K562 (cell line): ENCODE data around the gene EXOC3. TPM values are rescaled to one million over a fixed set of nuclear protein-coding genes. Genes with fewer than 3 reads are reported as not detected.
A peak's percentile ranks its signal among the peaks of the same experiment; 100 is the strongest.

Source experiments
- BRCA1 ChIP-seq, 2 experiments: fragments of 450-650 bp in 1 of 2; sonication (generic) in 1 of 2; formaldehyde crosslinking in 1 of 2; IDR thresholded peaks; 2 replicates each; pipeline versions ENCODE4 v1.5.0 to v1.6.1; 2017 to 2020; ENCODE audit warnings: mild to moderate bottlenecking in 1 of 2, missing genetic modification reagents in 1 of 2
- MAZ ChIP-seq, 2 experiments: fragments of 450-650 bp in 1 of 2; sonication (generic) in 1 of 2; formaldehyde crosslinking; IDR thresholded peaks in 1 of 2; conservative IDR thresholded peaks in 1 of 2; 2 replicates each; pipeline versions ENCODE4 v1.4.0 to v1.5.0; 2020; ENCODE audit warnings: mild to moderate bottlenecking in 1 of 2, missing genetic modification reagents in 1 of 2
- PTBP1 ChIP-seq: fragments of 200-400 bp; formaldehyde crosslinking; IDR thresholded peaks from 2 replicates; pipeline ENCODE4 v1.6.1; 2017; ENCODE audit warnings: low read depth, low read length
- SAFB2 ChIP-seq: fragments of 200-400 bp; formaldehyde crosslinking; IDR thresholded peaks from 2 replicates; pipeline ENCODE4 v1.6.1; 2018; ENCODE audit warnings: borderline replicate concordance, low read length, low read depth, moderate library complexity; ENCODE audit not compliant: severe bottlenecking
- SMAD1 ChIP-seq: fragments of 150-350 bp; IDR thresholded peaks from 2 replicates; pipeline ENCODE4 v1.6.1; 2014; ENCODE audit warnings: low read length, low read depth; ENCODE audit not compliant: partially characterized antibody
- UBTF ChIP-seq, 2 experiments: IDR thresholded peaks; 2 replicates each; pipeline ENCODE4 v1.6.1; 2012; ENCODE audit warnings: improper control_type of control experiment in 2 of 2, low read depth in 2 of 2, low read length in 2 of 2, borderline replicate concordance in 1 of 2
- ZNF174 ChIP-seq: fragments of 250-450 bp; sonication (Bioruptor Pico); IDR thresholded peaks from 2 replicates; pipeline ENCODE4 v1.4.0; 2020; ENCODE audit warnings: mild to moderate bottlenecking
- ZNF583 ChIP-seq: fragments of 250-450 bp; sonication (Bioruptor Pico); IDR thresholded peaks from 2 replicates; pipeline ENCODE4 v1.4.0; 2020
- ZNF696 ChIP-seq: fragments of 250-450 bp; sonication (Bioruptor Pico); conservative IDR thresholded peaks from 2 replicates; pipeline ENCODE4 v1.4.0; 2020; ENCODE audit warnings: mild to moderate bottlenecking, moderate library complexity
- ZNF79 ChIP-seq: fragments of 250-450 bp; sonication (Bioruptor Pico); IDR thresholded peaks from 2 replicates; pipeline ENCODE4 v1.4.0; 2020; ENCODE audit warnings: low read depth, mild to moderate bottlenecking, moderate library complexity
- polyA plus RNA-seq, 8 experiments: library from polyadenylated mRNA; depleted of rRNA in 4 of 8; stranded (reverse) in 5 of 8; unstranded in 3 of 8; fragments of >200 nt; fragmentation: Nextera tagmentation in 2 of 8; fragmentation: Illumina TruSeq in 1 of 8; extraction: Ambion mirVana in 2 of 8; extraction: Trizol in 1 of 8; gene quantifications; 2 replicates each; pipeline versions ENCODE4 v1.2.1 to v1.2.3, GENCODE V29; 2011 to 2014; ENCODE audit warnings: inconsistent platforms in 1 of 8, missing spikeins in 1 of 8
- total RNA-seq, 7 experiments: library from RNA; depleted of rRNA in 6 of 7; stranded (reverse); fragments of >200 nt in 6 of 7; fragmentation: Illumina TruSeq in 2 of 7; extraction: Trizol in 2 of 7; gene quantifications; 2 replicates each; pipeline versions ENCODE4 v1.2.1 to v1.2.3, GENCODE V29; 2011 to 2021; ENCODE audit warnings: low replicate concordance in 1 of 7
- TF ChIP-seq, protein P1 (sequence below): fragments of 450-650 bp; conservative IDR thresholded peaks from 2 replicates; pipeline ENCODE4 v1.6.1; 2016; ENCODE audit warnings: missing genetic modification characterization, low read depth, mild to moderate bottlenecking, control low read depth, missing compliant biosample characterization

The EXOC3 gene
- total and polyA plus RNA-seq, 9 of the 15 experiments (the other 6 are each of a cell fraction or from before 2014, with no cell fraction given) = 1.4 to 41.9 (median 22.4) TPM

DNA sequence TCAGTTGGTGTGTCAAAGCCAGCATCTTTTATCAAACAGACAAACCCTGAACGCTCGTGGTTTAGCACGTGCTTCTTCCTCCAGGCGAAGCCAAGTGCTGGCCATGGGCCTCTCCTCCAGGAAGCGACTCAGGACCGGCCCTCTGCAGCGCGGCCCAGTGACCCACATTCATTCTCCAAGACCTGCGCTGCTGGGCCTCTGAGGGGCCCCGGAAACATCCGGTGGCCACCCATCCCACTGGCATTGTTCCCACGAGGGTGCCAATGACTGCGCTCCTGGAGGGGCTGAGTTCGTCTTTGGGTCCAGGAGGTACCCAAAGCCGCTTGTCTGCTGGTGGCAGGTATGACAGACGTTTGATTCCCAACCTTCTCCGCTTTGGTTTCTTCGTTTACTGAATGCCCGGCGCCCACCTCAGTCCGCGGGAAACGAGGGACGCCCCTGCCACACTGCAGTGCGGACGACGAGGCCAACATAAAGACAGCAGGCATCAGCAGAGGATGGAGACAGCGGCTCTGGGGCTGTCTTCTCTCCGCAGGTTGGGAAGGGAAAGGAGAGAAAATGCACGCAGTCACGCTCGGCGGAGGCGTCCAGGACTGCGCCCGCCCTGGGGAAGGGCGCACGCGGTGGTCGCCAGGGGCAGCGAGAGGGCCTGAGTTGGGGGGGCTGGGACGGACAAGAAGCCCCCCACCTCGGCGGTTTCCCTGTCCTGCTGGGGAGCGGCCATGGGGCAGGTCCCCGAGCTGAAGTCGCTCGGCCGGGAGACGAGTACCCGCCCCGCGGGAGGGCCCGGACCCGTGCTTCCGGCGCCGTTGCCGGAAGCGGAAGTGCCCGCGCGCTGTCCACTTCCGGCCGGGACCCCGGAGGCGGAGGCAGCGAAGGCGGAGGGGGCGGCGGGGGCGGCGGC, at the start of gene EXOC3 (continued):
- TF ChIP-seq, protein P1, sequence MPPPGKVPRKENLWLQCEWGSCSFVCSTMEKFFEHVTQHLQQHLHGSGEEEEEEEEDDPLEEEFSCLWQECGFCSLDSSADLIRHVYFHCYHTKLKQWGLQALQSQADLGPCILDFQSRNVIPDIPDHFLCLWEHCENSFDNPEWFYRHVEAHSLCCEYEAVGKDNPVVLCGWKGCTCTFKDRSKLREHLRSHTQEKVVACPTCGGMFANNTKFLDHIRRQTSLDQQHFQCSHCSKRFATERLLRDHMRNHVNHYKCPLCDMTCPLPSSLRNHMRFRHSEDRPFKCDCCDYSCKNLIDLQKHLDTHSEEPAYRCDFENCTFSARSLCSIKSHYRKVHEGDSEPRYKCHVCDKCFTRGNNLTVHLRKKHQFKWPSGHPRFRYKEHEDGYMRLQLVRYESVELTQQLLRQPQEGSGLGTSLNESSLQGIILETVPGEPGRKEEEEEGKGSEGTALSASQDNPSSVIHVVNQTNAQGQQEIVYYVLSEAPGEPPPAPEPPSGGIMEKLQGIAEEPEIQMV = no peak
- no peak for TF ChIP-seq SAFB2
- no peak for TF ChIP-seq ZNF696 (CRISPR knock-in tag)
- TF ChIP-seq ZNF583 = peak; percentile 28
- no peak for TF ChIP-seq UBTF (IDR thresholded peaks at IDR 0.05; ENCODE audit: borderline replicate concordance in 1 of 2, low read depth in 2 of 2, low read length in 2 of 2)
- TF ChIP-seq ZNF79 (CRISPR knock-in tag) = no peak
- TF ChIP-seq MAZ (CRISPR knock-in tag; conservative IDR thresholded peaks at IDR 0.05 in 1 of 2, IDR thresholded peaks at IDR 0.05 in 1 of 2) = peak; percentile 57 to 83
- no peak for TF ChIP-seq ZNF174 (CRISPR knock-in tag)
- no peak for TF ChIP-seq BRCA1 (IDR thresholded peaks at IDR 0.05)
- 0 out of 2 replicates have a peak, but pooled peaks have one; percentile 77 for TF ChIP-seq BRCA1 (CRISPR knock-in tag; IDR thresholded peaks at IDR 0.05)
- no peak for TF ChIP-seq PTBP1
- TF ChIP-seq SMAD1 = peak; percentile 49
- TF ChIP-seq, all 486 proteins: peak for 109
